K562 (cell line): Measurements from ENCODE around the gene UTP25.

Source experiments
- HDGF ChIP-seq: fragments of 450-650 bp; IDR thresholded peaks from 2 replicates; pipeline ENCODE4 v1.6.1; 2016
- MTA3 ChIP-seq: fragments of 450-650 bp; formaldehyde crosslinking; IDR thresholded peaks from 2 replicates; pipeline ENCODE4 v1.6.1; 2017; ENCODE audit warnings: mild to moderate bottlenecking, borderline replicate concordance
- NONO ChIP-seq, 2 experiments: fragments of 200-400 bp in 1 of 2; fragments of 450-650 bp in 1 of 2; formaldehyde crosslinking in 1 of 2; IDR thresholded peaks; 2 replicates each; pipeline ENCODE4 v1.6.1; 2017; ENCODE audit warnings: low read depth in 2 of 2, mild to moderate bottlenecking in 2 of 2, moderate library complexity in 2 of 2, low read length in 1 of 2
- PTBP1 ChIP-seq: fragments of 200-400 bp; formaldehyde crosslinking; IDR thresholded peaks from 2 replicates; pipeline ENCODE4 v1.6.1; 2017; ENCODE audit warnings: low read depth, low read length
- ZBTB7A ChIP-seq: IDR thresholded peaks from 2 replicates; pipeline ENCODE4 v1.6.1; 2011; ENCODE audit warnings: low read depth, mild to moderate bottlenecking, low read length, moderate library complexity, borderline replicate concordance; ENCODE audit not compliant: control insufficient read depth
- ZNF121 ChIP-seq: sonication (generic); formaldehyde crosslinking; conservative IDR thresholded peaks from 2 replicates; pipeline ENCODE4 v1.8.0; 2022; ENCODE audit warnings: missing genetic modification reagents
- ZNF124 ChIP-seq: sonication (generic); formaldehyde crosslinking; IDR thresholded peaks from 2 replicates; pipeline ENCODE4 v1.8.1; 2022; ENCODE audit warnings: missing genetic modification reagents
- ZNF408 ChIP-seq: fragments of 250-450 bp; sonication (Bioruptor Pico); IDR thresholded peaks from 2 replicates; pipeline ENCODE4 v1.4.0; 2020; ENCODE audit warnings: low read depth, mild to moderate bottlenecking, moderate library complexity
- TF ChIP-seq, protein P1 (sequence below): fragments of 450-650 bp; formaldehyde crosslinking; IDR thresholded peaks from 2 replicates; pipeline ENCODE4 v1.4.0; 2020; ENCODE audit warnings: mild to moderate bottlenecking, moderate library complexity
- TF ChIP-seq, protein P2 (sequence below): fragments of 250-450 bp; sonication (Bioruptor Pico); IDR thresholded peaks from 2 replicates; pipeline ENCODE4 v1.8.0; 2022; ENCODE audit warnings: inconsistent platforms
- TF ChIP-seq, protein P3 (sequence below): fragments of 450-650 bp; IDR thresholded peaks from 2 replicates; pipeline ENCODE4 v1.6.1; 2016
- TF ChIP-seq, protein P4 (sequence below): sonication (generic); formaldehyde crosslinking; IDR thresholded peaks from 2 replicates; pipeline ENCODE4 v1.4.0; 2020; ENCODE audit warnings: mild to moderate bottlenecking, missing genetic modification reagents
- TF ChIP-seq, protein P5 (sequence below), 2 experiments: fragments of 200-800 bp in 1 of 2; sonication (Bioruptor generic) in 1 of 2; sonication (generic) in 1 of 2; formaldehyde crosslinking in 1 of 2; IDR thresholded peaks in 1 of 2; conservative IDR thresholded peaks in 1 of 2; 2 replicates each; pipeline versions ENCODE4 v1.5.0 to v1.6.1; 2016 to 2020; ENCODE audit warnings: missing compliant biosample characterization in 1 of 2, missing genetic modification characterization in 1 of 2, missing genetic modification reagents in 1 of 2

DNA sequence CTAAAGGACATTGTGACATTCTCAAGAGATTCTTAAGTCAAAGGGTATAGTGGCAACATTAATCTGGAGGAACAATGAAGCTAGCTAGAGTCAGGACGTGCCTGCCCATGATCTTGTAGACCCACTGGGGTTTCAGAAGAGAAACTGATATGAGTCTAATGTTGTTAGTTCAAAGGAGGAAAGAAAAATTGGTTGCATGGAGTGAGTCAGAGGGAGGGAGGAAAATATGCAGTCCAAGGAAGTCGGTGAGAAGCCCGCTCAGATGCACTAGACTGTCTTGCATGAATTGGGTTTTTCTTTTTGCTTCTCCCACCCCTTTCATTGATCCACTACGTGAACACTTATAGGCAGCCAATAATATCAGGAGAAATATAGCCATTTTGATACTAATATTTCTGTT is 56.5 kb downstream of the UTP25 start:
- TF ChIP-seq PTBP1 (no peak), NONO (IDR thresholded peaks at IDR 0.05; ENCODE audit: low read depth in 2 of 2, low read length in 1 of 2) (no peak), HDGF (no peak), ZNF121 (CRISPR knock-in tag) (no peak), ZBTB7A (no peak), ZNF408 (no peak), MTA3 (no peak), ZNF124 (no peak)
- TF ChIP-seq, protein P1, sequence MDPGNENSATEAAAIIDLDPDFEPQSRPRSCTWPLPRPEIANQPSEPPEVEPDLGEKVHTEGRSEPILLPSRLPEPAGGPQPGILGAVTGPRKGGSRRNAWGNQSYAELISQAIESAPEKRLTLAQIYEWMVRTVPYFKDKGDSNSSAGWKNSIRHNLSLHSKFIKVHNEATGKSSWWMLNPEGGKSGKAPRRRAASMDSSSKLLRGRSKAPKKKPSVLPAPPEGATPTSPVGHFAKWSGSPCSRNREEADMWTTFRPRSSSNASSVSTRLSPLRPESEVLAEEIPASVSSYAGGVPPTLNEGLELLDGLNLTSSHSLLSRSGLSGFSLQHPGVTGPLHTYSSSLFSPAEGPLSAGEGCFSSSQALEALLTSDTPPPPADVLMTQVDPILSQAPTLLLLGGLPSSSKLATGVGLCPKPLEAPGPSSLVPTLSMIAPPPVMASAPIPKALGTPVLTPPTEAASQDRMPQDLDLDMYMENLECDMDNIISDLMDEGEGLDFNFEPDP (CRISPR knock-in tag), result no peak
- TF ChIP-seq, protein P2, sequence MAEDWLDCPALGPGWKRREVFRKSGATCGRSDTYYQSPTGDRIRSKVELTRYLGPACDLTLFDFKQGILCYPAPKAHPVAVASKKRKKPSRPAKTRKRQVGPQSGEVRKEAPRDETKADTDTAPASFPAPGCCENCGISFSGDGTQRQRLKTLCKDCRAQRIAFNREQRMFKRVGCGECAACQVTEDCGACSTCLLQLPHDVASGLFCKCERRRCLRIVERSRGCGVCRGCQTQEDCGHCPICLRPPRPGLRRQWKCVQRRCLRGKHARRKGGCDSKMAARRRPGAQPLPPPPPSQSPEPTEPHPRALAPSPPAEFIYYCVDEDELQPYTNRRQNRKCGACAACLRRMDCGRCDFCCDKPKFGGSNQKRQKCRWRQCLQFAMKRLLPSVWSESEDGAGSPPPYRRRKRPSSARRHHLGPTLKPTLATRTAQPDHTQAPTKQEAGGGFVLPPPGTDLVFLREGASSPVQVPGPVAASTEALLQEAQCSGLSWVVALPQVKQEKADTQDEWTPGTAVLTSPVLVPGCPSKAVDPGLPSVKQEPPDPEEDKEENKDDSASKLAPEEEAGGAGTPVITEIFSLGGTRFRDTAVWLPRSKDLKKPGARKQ (CRISPR knock-in tag), result no peak
- TF ChIP-seq, protein P3, sequence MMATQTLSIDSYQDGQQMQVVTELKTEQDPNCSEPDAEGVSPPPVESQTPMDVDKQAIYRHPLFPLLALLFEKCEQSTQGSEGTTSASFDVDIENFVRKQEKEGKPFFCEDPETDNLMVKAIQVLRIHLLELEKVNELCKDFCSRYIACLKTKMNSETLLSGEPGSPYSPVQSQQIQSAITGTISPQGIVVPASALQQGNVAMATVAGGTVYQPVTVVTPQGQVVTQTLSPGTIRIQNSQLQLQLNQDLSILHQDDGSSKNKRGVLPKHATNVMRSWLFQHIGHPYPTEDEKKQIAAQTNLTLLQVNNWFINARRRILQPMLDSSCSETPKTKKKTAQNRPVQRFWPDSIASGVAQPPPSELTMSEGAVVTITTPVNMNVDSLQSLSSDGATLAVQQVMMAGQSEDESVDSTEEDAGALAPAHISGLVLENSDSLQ, result no peak
- TF ChIP-seq, protein P4, sequence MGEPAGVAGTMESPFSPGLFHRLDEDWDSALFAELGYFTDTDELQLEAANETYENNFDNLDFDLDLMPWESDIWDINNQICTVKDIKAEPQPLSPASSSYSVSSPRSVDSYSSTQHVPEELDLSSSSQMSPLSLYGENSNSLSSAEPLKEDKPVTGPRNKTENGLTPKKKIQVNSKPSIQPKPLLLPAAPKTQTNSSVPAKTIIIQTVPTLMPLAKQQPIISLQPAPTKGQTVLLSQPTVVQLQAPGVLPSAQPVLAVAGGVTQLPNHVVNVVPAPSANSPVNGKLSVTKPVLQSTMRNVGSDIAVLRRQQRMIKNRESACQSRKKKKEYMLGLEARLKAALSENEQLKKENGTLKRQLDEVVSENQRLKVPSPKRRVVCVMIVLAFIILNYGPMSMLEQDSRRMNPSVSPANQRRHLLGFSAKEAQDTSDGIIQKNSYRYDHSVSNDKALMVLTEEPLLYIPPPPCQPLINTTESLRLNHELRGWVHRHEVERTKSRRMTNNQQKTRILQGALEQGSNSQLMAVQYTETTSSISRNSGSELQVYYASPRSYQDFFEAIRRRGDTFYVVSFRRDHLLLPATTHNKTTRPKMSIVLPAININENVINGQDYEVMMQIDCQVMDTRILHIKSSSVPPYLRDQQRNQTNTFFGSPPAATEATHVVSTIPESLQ (CRISPR knock-in tag), result no peak
- TF ChIP-seq, protein P5, sequence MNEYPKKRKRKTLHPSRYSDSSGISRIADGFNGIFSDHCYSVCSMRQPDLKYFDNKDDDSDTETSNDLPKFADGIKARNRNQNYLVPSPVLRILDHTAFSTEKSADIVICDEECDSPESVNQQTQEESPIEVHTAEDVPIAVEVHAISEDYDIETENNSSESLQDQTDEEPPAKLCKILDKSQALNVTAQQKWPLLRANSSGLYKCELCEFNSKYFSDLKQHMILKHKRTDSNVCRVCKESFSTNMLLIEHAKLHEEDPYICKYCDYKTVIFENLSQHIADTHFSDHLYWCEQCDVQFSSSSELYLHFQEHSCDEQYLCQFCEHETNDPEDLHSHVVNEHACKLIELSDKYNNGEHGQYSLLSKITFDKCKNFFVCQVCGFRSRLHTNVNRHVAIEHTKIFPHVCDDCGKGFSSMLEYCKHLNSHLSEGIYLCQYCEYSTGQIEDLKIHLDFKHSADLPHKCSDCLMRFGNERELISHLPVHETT (CRISPR knock-in tag; conservative IDR thresholded peaks at IDR 0.05 in 1 of 2, IDR thresholded peaks at IDR 0.05 in 1 of 2), result no peak
